Keratinocyte (primary cell): Measurements from ENCODE around the gene GID8. TPM values are rescaled to one million over a fixed set of nuclear protein-coding genes. Genes with fewer than 3 reads are reported as not detected.

Source experiments
- DNase-seq: peaks from one replicate; pipeline ENCODE4 v3.0.0-alpha.2; 2011; ENCODE audit warnings: low read depth, missing footprints, low spot score
- FAIRE-seq: peaks from 2 replicates; lab custom pipeline; 2011; peaks lifted over from hg19 to GRCh38; lab: Jason Lieb, UNC
- H2AFZ ChIP-seq: 2 replicates; pipeline ENCODE4 v1.6.0; 2012; ENCODE audit warnings: low read length, control low read depth, inconsistent platforms; ENCODE audit not compliant: control insufficient read depth
- H3K27ac ChIP-seq: 2 replicates; pipeline ENCODE4 v1.5.1; 2011; ENCODE audit warnings: low read length; ENCODE audit not compliant: control insufficient read depth, insufficient read depth
- H3K27me3 ChIP-seq: 3 replicates; pipeline ENCODE4 v1.6.0; 2011; ENCODE audit warnings: low read length; ENCODE audit not compliant: control insufficient read depth, insufficient read depth; ENCODE audit errors: extremely low read depth
- H3K36me3 ChIP-seq, 2 experiments: 2 replicates in 1 of 2; 3 replicates in 1 of 2; pipeline ENCODE4 v1.5.1; 2011; ENCODE audit warnings: low read length in 2 of 2, mild to moderate bottlenecking in 1 of 2; ENCODE audit not compliant: control insufficient read depth in 2 of 2, insufficient read depth in 2 of 2; ENCODE audit errors: extremely low read depth in 1 of 2
- H3K4me1 ChIP-seq: 3 replicates; pipeline ENCODE4 v1.5.1; 2011; ENCODE audit warnings: low read length; ENCODE audit not compliant: control insufficient read depth, insufficient read depth; ENCODE audit errors: extremely low read depth
- H3K4me2 ChIP-seq: 3 replicates; pipeline ENCODE4 v1.6.0; 2011; ENCODE audit warnings: low read depth, low read length; ENCODE audit not compliant: control insufficient read depth, insufficient read depth; ENCODE audit errors: extremely low read depth
- H3K4me3 ChIP-seq, 3 experiments: fragments of 200-600 bp in 1 of 3; sonication (generic) in 1 of 3; 2 replicates in 2 of 3; 3 replicates in 1 of 3; pipeline ENCODE4 v1.5.1; 2011 to 2016; ENCODE audit warnings: low read length in 3 of 3, mild to moderate bottlenecking in 3 of 3, control low read depth in 2 of 3, inconsistent platforms in 1 of 3, low read depth in 1 of 3, mixed read lengths in 1 of 3, mixed run types in 1 of 3, moderate library complexity in 1 of 3; ENCODE audit not compliant: control insufficient read depth in 2 of 3, insufficient read depth in 2 of 3; ENCODE audit errors: extremely low read depth in 1 of 3
- H3K79me2 ChIP-seq: 2 replicates; pipeline ENCODE4 v1.6.0; 2012; ENCODE audit warnings: low read length; ENCODE audit not compliant: control insufficient read depth, insufficient read depth
- H3K9ac ChIP-seq: 3 replicates; pipeline ENCODE4 v1.6.0; 2011; ENCODE audit warnings: low read length; ENCODE audit not compliant: control insufficient read depth, insufficient read depth; ENCODE audit errors: extremely low read depth
- H3K9me1 ChIP-seq: 3 replicates; pipeline ENCODE4 v1.6.0; 2011; ENCODE audit warnings: low read length; ENCODE audit not compliant: control insufficient read depth, insufficient read depth; ENCODE audit errors: extremely low read depth
- H3K9me3 ChIP-seq: 2 replicates; pipeline ENCODE4 v1.5.1; 2012; ENCODE audit warnings: low read depth, low read length; ENCODE audit not compliant: control insufficient read depth
- H4K20me1 ChIP-seq: 3 replicates; pipeline ENCODE4 v1.6.0; 2011; ENCODE audit warnings: low read length; ENCODE audit not compliant: control insufficient read depth, insufficient read depth; ENCODE audit errors: extremely low read depth
- CTCF ChIP-seq, 3 experiments: IDR thresholded peaks in 1 of 3; conservative IDR thresholded peaks in 1 of 3; optimal IDR thresholded peaks in 1 of 3; 2 replicates in 2 of 3; 3 replicates in 1 of 3; pipeline versions ENCODE3 to v1.5.1; 2011; ENCODE audit warnings: low read length in 3 of 3, mild to moderate bottlenecking in 3 of 3, moderate library complexity in 2 of 3, control low read depth in 1 of 3, inconsistent platforms in 1 of 3; ENCODE audit not compliant: insufficient read depth in 2 of 3; ENCODE audit errors: extremely low read depth in 1 of 3
- EZH2 ChIP-seq: IDR thresholded peaks from one replicate; pipeline ENCODE4 v1.6.1; 2012; ENCODE audit warnings: inconsistent platforms, mild to moderate bottlenecking, low read length, moderate library complexity
- dilution Hi-C: fragments of 300-500 bp; cut with MboI; formaldehyde crosslinking; loops from one replicate; pipeline ENCODE4 v1.7.0; 2020; ENCODE audit warnings: low sequenced_read_pairs; ENCODE audit not compliant: extremely low pct_ligation_motif_present
- polyA plus RNA-seq, 5 experiments: library from polyadenylated mRNA; depleted of rRNA in 3 of 5; stranded (reverse) in 3 of 5; stranded (forward) in 1 of 5; unstranded in 1 of 5; fragments of >200 nt; gene quantifications; 1 replicate in 1 of 5; 2 replicates in 3 of 5; 3 replicates in 1 of 5; pipeline versions ENCODE4 v1.2.1 to v1.2.3, GENCODE V29; 2011 to 2012; ENCODE audit warnings: missing spikeins in 2 of 5, low read depth in 1 of 5, low replicate concordance in 1 of 5

GID8 gene
- polyA plus RNA-seq, 1 donor (not counting 4 experiments of a cell fraction or from before 2014, with no cell fraction given), result 23.7 TPM

DNA sequence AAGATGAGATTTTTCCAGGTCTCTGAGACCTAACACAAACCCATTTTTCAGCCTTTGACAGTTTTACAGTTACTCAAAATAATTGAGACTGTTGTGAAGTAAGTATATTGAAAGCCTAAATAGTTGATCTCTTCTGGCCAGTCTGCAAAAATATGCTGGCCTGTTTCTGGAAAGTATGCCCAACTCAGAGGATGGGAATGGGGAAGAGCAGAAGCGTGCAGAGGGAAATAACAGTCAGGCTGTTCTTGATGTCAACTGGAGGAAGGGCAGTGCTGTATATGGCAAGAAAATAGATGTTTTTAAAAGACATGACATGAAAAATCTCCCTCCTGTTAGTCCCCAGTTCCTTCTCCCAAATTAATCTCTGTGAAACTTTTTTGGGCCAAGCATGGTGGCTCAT lies 3.8 kb downstream of the GID8 start:
- H3K27ac ChIP-seq, result no peak overlapping the region
- FAIRE-seq, result no peak
- no peak for DNase-seq
- no peak overlapping the region for H2AFZ ChIP-seq
- H3K4me1 ChIP-seq, result peaks cover 10% of the 10 kb centered on the region
- dilution Hi-C loops, result no loop called here
- H3K27me3 ChIP-seq, result no peaks in the 10 kb centered on the region
- no peaks in the 10 kb centered on the region for H4K20me1 ChIP-seq
- H3K4me3 ChIP-seq, result no peak overlapping the region
- no peak overlapping the region for H3K9ac ChIP-seq
- H3K9me1 ChIP-seq, result no peaks in the 10 kb centered on the region
- no peak overlapping the region for H3K4me2 ChIP-seq
- peaks cover 52% of the 10 kb centered on the region for H3K79me2 ChIP-seq
- H3K9me3 ChIP-seq, result no peaks in the 10 kb centered on the region
- H3K36me3 ChIP-seq, result peaks cover 31 to 44% of the 10 kb centered on the region in 2 experiments
- TF ChIP-seq EZH2 (no peak), CTCF (optimal IDR thresholded peaks at IDR 0.05 in 1 of 3, IDR thresholded peaks at IDR 0.05 in 1 of 3, conservative IDR thresholded peaks at IDR 0.05 in 1 of 3; ENCODE audit: extremely low read depth in 1 of 3, insufficient read depth in 2 of 3, low read length in 3 of 3) (no peak)

GRCh38 chr20:62942456-62942855 lies 4.5 kb downstream of the GID8 start:
- Histone ChIP-seq H3K9ac (no peak overlapping the region), H3K27me3 (no peaks in the 10 kb centered on the region)

More at GRCh38 chr20:62942456-62942855, 4.5 kb downstream of the GID8 start:
- no peak overlapping the region for H3K4me3 ChIP-seq
- no peak overlapping the region for H3K27ac ChIP-seq
- H3K4me2 ChIP-seq, result no peak overlapping the region
- DNase-seq, result no peak
- H2AFZ ChIP-seq, result no peak overlapping the region
- peaks cover 10% of the 10 kb centered on the region for H3K4me1 ChIP-seq
- FAIRE-seq, result no peak
- H3K9me1 ChIP-seq, result no peaks in the 10 kb centered on the region
- dilution Hi-C loops, result no loop called here
- H3K9me3 ChIP-seq, result no peaks in the 10 kb centered on the region
- no peak for TF ChIP-seq CTCF (optimal IDR thresholded peaks at IDR 0.05 in 1 of 3, IDR thresholded peaks at IDR 0.05 in 1 of 3, conservative IDR thresholded peaks at IDR 0.05 in 1 of 3; ENCODE audit: extremely low read depth in 1 of 3, insufficient read depth in 2 of 3, low read length in 3 of 3)
- TF ChIP-seq EZH2, result no peak
- H3K79me2 ChIP-seq, result peaks cover 45% of the 10 kb centered on the region
- peaks cover 31 to 47% of the 10 kb centered on the region in 2 experiments for H3K36me3 ChIP-seq
- no peaks in the 10 kb centered on the region for H4K20me1 ChIP-seq
